Thyroid gland (tissue), 4 donors: Measurements from ENCODE around the gene LINGO4. TPM values are rescaled to one million over a fixed set of nuclear protein-coding genes. Genes with fewer than 3 reads are reported as not detected.

Source experiments
- DNase-seq, 2 donors: peaks; one replicate each; pipeline ENCODE4 v3.0.0-alpha.2; 2019
- H3K27ac ChIP-seq, 3 donors: fragments of 200-600 bp; sonication (generic); 1 replicate in 2 of 3; 2 replicates in 1 of 3; pipeline ENCODE4 v1.5.1; 2016 to 2019; ENCODE audit warnings: mild to moderate bottlenecking in 1 of 3, moderate library complexity in 1 of 3
- H3K27me3 ChIP-seq: fragments of 200-600 bp; sonication (generic); one replicate; pipeline ENCODE4 v1.5.1; 2019
- H3K36me3 ChIP-seq, 2 donors: fragments of 200-600 bp; sonication (generic); one replicate each; pipeline ENCODE4 v1.5.1; 2016 to 2019
- H3K4me1 ChIP-seq, 2 donors: fragments of 200-600 bp; sonication (generic); one replicate each; pipeline ENCODE4 v1.5.1; 2017 to 2019
- H3K4me3 ChIP-seq, 3 donors: fragments of 200-600 bp; sonication (generic); replicated peaks in 1 of 3; 1 replicate in 2 of 3; 2 replicates in 1 of 3; pipeline ENCODE4 v1.5.1; 2016; ENCODE audit warnings: mild to moderate bottlenecking in 1 of 3
- H3K9me3 ChIP-seq: fragments of 200-600 bp; sonication (generic); one replicate; pipeline ENCODE4 v1.5.1; 2017
- POLR2A ChIP-seq, 2 donors: fragments of 450-650 bp; IDR thresholded peaks; one replicate each; pipeline ENCODE4 v1.6.1; 2017; ENCODE audit warnings: antibody characterized with exemption in 2 of 2, mild to moderate bottlenecking in 2 of 2, moderate library complexity in 1 of 2
- WGBS, 2 donors: methylation state at CpG; one replicate each; pipeline ENCODE4 v1.1.5; 2017; 5-methylcytosine and 5-hydroxymethylcytosine counted together
- intact Hi-C: fragments of 100-400 bp; cut with DNase I; formaldehyde crosslinking; loops from one replicate; pipeline ENCODE4 v1.15.1; 2023
- total RNA-seq, 4 donors: library from RNA; depleted of rRNA; stranded (reverse); fragments of >200 nt; gene quantifications; one replicate each; pipeline ENCODE4 v1.2.3, GENCODE V29; 2016
- TF ChIP-seq, protein P1 (sequence below), 6 experiments: fragments of 200-600 bp in 3 of 6; fragments of 450-650 bp in 3 of 6; sonication (generic) in 3 of 6; IDR thresholded peaks; one replicate each; pipeline ENCODE4 v1.5.1; 2016 to 2019; ENCODE audit warnings: antibody characterized with exemption in 6 of 6, mild to moderate bottlenecking in 2 of 6, inconsistent platforms in 1 of 6, moderate library complexity in 1 of 6

The LINGO4 gene
- total RNA-seq, 4 donors from 2014 or later = 0.13 to 0.63 (median 0.24) TPM

DNA sequence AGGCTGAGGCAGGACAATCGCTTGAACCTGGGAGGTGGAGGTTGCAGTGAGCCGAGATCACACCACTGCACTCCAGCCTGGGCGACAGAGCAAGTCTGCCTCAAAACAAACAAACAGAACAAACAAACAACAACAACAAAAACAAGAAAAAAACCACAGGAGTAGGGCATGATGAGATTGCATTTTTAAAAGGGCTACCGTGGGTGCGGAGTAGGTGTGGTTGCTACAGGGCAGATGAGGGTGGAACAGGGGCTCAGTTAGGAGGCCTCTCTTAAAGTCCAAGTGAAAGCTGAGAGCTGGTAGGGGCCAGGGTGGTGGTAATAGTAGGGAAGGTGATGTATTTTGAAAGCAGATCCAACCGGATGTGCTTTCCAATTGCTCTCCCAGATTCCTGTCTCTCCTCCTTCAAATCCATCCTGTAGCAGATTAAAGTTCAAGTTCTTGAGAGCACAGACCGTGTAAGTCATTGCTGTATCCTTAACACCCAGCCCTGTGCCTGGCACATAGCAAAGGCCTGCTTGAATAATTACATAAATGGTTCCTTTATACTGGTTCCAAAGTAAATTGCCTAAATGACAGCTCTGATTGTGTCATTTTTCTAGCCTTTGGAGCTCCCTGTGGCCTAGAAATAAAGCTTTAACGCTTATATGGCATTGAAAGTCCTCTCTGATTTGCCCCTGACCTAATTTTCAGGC is 4.2 kb upstream of the LINGO4 start:
- intact Hi-C loops = no loop called here
- H3K4me3 ChIP-seq = no peak overlapping the region
- no peak overlapping the region for H3K27ac ChIP-seq

DNA sequence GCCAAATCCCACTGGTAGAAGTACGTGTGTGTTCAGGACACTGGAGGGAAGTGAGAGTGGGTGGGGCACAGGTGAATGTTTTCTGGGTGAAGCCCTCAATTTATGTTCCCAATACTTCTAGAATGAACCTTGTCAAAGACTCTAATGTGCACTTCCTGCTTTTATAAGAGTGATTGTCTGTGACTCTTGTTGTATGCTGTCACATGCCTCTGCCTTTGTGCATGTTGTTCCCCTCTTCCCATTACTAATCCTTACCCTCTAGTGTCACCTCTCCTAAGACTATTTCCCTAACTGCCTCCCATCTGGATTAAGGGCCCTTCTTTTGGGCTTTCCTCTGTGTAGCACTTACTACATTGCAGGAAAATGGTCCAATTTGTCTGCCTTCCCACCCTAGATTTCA is 2.5 kb upstream of the LINGO4 start:
- Histone ChIP-seq H3K27ac (no peak overlapping the region), H3K4me3 (no peak overlapping the region), H3K9me3 (no peaks in the 10 kb centered on the region), H3K36me3 (peaks cover 0 to 5% of the 10 kb centered on the region in 2 donors), H3K27me3 (no peaks in the 10 kb centered on the region), H3K4me1 (no peaks in the 10 kb centered on the region)
- DNase-seq = no peak
- TF ChIP-seq POLR2A (IDR thresholded peaks at IDR 0.05) = no peak
- TF ChIP-seq, protein P1, sequence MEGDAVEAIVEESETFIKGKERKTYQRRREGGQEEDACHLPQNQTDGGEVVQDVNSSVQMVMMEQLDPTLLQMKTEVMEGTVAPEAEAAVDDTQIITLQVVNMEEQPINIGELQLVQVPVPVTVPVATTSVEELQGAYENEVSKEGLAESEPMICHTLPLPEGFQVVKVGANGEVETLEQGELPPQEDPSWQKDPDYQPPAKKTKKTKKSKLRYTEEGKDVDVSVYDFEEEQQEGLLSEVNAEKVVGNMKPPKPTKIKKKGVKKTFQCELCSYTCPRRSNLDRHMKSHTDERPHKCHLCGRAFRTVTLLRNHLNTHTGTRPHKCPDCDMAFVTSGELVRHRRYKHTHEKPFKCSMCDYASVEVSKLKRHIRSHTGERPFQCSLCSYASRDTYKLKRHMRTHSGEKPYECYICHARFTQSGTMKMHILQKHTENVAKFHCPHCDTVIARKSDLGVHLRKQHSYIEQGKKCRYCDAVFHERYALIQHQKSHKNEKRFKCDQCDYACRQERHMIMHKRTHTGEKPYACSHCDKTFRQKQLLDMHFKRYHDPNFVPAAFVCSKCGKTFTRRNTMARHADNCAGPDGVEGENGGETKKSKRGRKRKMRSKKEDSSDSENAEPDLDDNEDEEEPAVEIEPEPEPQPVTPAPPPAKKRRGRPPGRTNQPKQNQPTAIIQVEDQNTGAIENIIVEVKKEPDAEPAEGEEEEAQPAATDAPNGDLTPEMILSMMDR (IDR thresholded peaks at IDR 0.05) = no peak
- WGBS, 2 donors = 74 to 91% methylated on average over 1 of the region's 1 CpG
- intact Hi-C loops = no loop called here

More for the DNA sequence above, 4.2 kb upstream of the LINGO4 start:
- H3K9me3 ChIP-seq = no peaks in the 10 kb centered on the region
- H3K4me1 ChIP-seq = no peaks in the 10 kb centered on the region
- no peaks in the 10 kb centered on the region for H3K27me3 ChIP-seq
- TF ChIP-seq, protein P1 (IDR thresholded peaks at IDR 0.05) = no peak
- no peak for TF ChIP-seq POLR2A (IDR thresholded peaks at IDR 0.05)
- WGBS, 2 donors = 82 to 83% methylated on average over 7 to 8 of the region's 8 CpGs
- peaks cover 0 to 8% of the 10 kb centered on the region in 2 donors for H3K36me3 ChIP-seq
- DNase-seq = no peak

DNA sequence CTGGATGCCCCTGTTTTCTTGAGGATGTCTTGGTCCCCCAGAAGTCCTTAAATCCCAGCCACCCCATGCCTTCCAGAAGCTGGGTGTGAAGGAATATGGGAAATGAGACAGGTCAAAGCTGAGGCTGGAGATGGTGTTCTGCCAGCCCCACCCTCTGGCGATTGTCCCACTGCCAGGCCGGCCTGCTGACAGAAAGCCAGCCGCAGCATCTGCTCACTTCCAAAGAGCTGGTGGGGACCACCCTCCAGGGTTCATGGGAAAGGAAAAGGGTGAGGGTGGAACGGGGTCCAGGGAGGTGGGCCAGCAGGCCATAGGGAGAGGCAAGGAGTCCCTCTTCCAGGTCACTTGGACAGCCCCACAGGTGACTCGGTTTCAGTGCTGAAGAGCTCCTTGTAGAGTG is 1.9 kb upstream of the LINGO4 start:
- no peak for DNase-seq
- WGBS, 2 donors = 85 to 86% methylated on average over 2 to 5 of the region's 5 CpGs
- Histone ChIP-seq H3K4me3 (no peak overlapping the region), H3K4me1 (no peaks in the 10 kb centered on the region), H3K36me3 (peaks cover 0 to 5% of the 10 kb centered on the region in 2 donors), H3K27ac (no peak overlapping the region), H3K9me3 (no peaks in the 10 kb centered on the region), H3K27me3 (no peaks in the 10 kb centered on the region)
- no peak for TF ChIP-seq POLR2A (IDR thresholded peaks at IDR 0.05)
- TF ChIP-seq, protein P1 (IDR thresholded peaks at IDR 0.05) = no peak
- intact Hi-C loops = no loop called here

DNA sequence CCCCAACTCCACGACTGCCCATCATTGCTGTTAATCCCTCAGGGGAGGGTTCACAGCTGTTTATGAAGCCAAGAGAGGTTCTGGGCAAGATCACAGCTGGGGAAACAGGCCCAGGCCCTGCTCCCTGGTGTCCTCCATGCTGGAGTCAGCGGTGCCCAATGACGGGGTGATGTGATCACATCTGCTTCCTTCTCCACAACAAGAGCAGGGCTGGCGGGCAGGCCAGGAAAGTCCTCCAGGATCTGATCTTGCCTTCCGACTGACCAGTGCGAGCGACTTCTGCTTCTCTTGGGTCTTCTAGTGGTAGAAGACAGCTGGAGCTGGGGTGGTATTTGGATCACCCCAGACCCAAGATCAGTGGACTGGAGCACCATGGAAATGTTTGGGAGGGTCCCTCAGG is 951 bp upstream of the LINGO4 start:
- TF ChIP-seq, protein P1 (IDR thresholded peaks at IDR 0.05) = no peak
- TF ChIP-seq POLR2A (IDR thresholded peaks at IDR 0.05) = no peak
- no peaks in the 10 kb centered on the region for H3K4me1 ChIP-seq
- 81 to 84% methylated on average over 4 to 7 of the region's 7 CpGs for WGBS, 2 donors

DNA sequence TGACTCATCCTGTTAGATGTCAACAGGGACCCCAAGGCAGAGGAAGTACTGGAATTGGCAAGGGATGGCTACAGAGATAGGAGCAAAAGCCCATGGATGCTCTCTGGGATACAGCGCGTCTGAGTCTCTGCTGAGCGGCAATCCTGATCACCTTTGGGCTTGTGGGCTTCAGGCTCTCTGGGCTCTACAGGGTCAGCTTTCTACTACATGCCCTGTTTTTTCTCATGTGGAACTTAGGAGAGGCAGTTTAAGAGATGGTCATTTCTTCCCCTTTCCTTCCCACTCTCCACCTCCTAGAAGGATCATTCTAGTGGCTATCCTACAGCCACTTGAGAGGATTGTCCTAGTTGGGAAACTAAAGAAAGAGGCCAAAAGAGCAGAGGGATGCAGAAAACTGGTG is 1.3 kb downstream of the LINGO4 start:
- H3K9me3 ChIP-seq = no peaks in the 10 kb centered on the region
- DNase-seq = no peak
- no peak overlapping the region for H3K4me3 ChIP-seq
- no peaks in the 10 kb centered on the region for H3K27me3 ChIP-seq
- 88 to 97% methylated on average over 3 of the region's 3 CpGs for WGBS, 2 donors
- peaks cover 0 to 5% of the 10 kb centered on the region in 2 donors for H3K36me3 ChIP-seq
- H3K4me1 ChIP-seq = no peaks in the 10 kb centered on the region
- H3K27ac ChIP-seq = no peak overlapping the region
- TF ChIP-seq, protein P1 (IDR thresholded peaks at IDR 0.05) = no peak
- TF ChIP-seq POLR2A (IDR thresholded peaks at IDR 0.05) = no peak
- intact Hi-C loops = no loop called here

More for the DNA sequence above, 951 bp upstream of the LINGO4 start:
- DNase-seq = no peak
- no peaks in the 10 kb centered on the region for H3K9me3 ChIP-seq
- H3K27me3 ChIP-seq = no peaks in the 10 kb centered on the region
- intact Hi-C loops = no loop called here
- no peak overlapping the region for H3K4me3 ChIP-seq
- H3K36me3 ChIP-seq = peaks cover 0 to 5% of the 10 kb centered on the region in 2 donors
- no peak overlapping the region for H3K27ac ChIP-seq
